GM13976 (cell line): ENCODE results near the gene UBE2D3.

Experiments
- DNase-seq: peaks from one replicate; pipeline ENCODE4 v3.0.0; 2012; ENCODE audit warnings: low spot score
- CTCF ChIP-seq: IDR thresholded peaks from 2 replicates; pipeline ENCODE4 v1.5.1; 2012; ENCODE audit warnings: borderline replicate concordance, mild to moderate bottlenecking; ENCODE audit not compliant: insufficient read depth; ENCODE audit errors: extremely low read depth, missing control alignments, control extremely low read depth
- in situ Hi-C: fragments of 300-500 bp; cut with MboI; formaldehyde crosslinking; loops from one replicate; pipeline ENCODE4 v1.12.0; 2022; ENCODE audit warnings: low sequenced_read_pairs, mixed read lengths, inconsistent platforms; ENCODE audit not compliant: unreplicated experiment

Gene UBE2D3

GRCh38 chr4:102758241-102759160 is 68.8 kb downstream of the UBE2D3 start:
- no peak for TF ChIP-seq CTCF
- in situ Hi-C loops: no loop called here
- no peak for DNase-seq

- no peak for TF ChIP-seq CTCF
- in situ Hi-C loops: no loop called here
- no peak for DNase-seq
Observed at GRCh38 chr4:102757681-102758080, 69.7 kb downstream of the UBE2D3 start.

GRCh38 chr4:102754044-102754443 is 73.3 kb downstream of the UBE2D3 start:
- TF ChIP-seq CTCF: no peak
- no peak for DNase-seq
- in situ Hi-C loops: no loop called here

GRCh38 chr4:102751941-102752340 is 75.4 kb downstream of the UBE2D3 start:
- no peak for TF ChIP-seq CTCF
- in situ Hi-C loops: no loop called here
- no peak for DNase-seq
